Activated naive CD4-positive, alpha-beta T cell treated with anti-CD3 and anti-CD28 coated beads for 36 hours (primary cell): Measurements from ENCODE around the gene HSD17B1. TPM values are rescaled to one million over a fixed set of nuclear protein-coding genes. Genes with fewer than 3 reads are reported as not detected.

Experiments
- CTCF ChIA-PET: fragments of 350-600 bp; sonication (Branson Sonifier 250); formaldehyde crosslinking; loops from one replicate; lab custom pipeline; 2021; ENCODE audit warnings: antibody characterized with exemption; lab: Charles Lee
- DNase-seq: peaks from one replicate; pipeline ENCODE4 v3.0.0-alpha.2; 2020
- H3K27ac Mint-ChIP-seq: one replicate; pipeline ENCODE4 v1.8.0; 2021; ENCODE audit warnings: mild to moderate bottlenecking, mixed read lengths
- H3K27me3 Mint-ChIP-seq: one replicate; pipeline ENCODE4 v1.8.0; 2021; ENCODE audit warnings: low read depth, mixed read lengths
- H3K36me3 Mint-ChIP-seq: one replicate; pipeline ENCODE4 v1.8.0; 2021; ENCODE audit warnings: low read depth, mixed read lengths
- H3K4me1 Mint-ChIP-seq: one replicate; pipeline ENCODE4 v1.8.0; 2021; ENCODE audit warnings: low read depth, mixed read lengths
- H3K4me3 Mint-ChIP-seq: one replicate; pipeline ENCODE4 v1.8.0; 2021; ENCODE audit warnings: mild to moderate bottlenecking, moderate library complexity, mixed read lengths
- H3K9me3 Mint-ChIP-seq: one replicate; pipeline ENCODE4 v1.8.0; 2021; ENCODE audit warnings: mixed read lengths
- intact Hi-C: fragments of 100-400 bp; cut with micrococcal nuclease; formaldehyde crosslinking; loops from one replicate; pipeline ENCODE4 v1.15.1; 2023
- total RNA-seq, 2 experiments: library from RNA; stranded (reverse); gene quantifications; one replicate each; pipeline ENCODE4 v1.2.3, GENCODE V29; 2021

Gene HSD17B1
- total RNA-seq, 2 experiments from 2014 or later, result 0.26 to 0.67 TPM

DNA sequence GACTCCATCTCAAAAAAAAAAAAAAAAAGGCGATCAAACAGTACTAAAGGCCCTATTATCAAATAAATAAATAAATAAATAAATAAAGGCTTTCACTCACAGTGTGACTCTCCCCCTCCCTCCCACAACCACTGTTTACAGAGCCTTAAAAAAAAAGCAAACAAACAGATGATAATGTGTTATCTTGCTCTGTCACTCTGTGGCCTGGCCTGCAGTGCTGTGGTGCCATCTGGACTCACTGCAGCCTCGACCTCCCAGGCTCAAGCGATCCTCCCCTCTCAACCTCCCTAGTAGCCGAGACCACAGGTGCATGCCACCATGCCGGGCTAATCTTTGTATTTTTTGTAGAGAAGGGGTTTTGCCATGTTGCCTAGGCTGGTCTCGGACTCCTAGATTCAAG lies 24.8 kb upstream of the HSD17B1 start:
- Mint-ChIP-seq H3K27ac (no peak overlapping the region), H3K9me3 (no peaks in the 10 kb centered on the region), H3K36me3 (no peaks in the 10 kb centered on the region), H3K4me1 (peaks cover 32% of the 10 kb centered on the region), H3K4me3 (no peak overlapping the region), H3K27me3 (no peaks in the 10 kb centered on the region)
- CTCF ChIA-PET, result interaction anchor here (0.6 to 2.1 kb wide), 20 partner anchors 8 to 239 kb away, joined by 3 to 9 read pairs (median 4); partner anchors contain the start of genes CAVIN1, NAGLU and PSMC3IP
- intact Hi-C loops, result loop anchor here (1.0 to 10.0 kb wide), 4 partner anchors 11 to 413 kb away; partner anchors contain the start of genes DHX58 and KCNH4
- DNase-seq, result no peak

DNA sequence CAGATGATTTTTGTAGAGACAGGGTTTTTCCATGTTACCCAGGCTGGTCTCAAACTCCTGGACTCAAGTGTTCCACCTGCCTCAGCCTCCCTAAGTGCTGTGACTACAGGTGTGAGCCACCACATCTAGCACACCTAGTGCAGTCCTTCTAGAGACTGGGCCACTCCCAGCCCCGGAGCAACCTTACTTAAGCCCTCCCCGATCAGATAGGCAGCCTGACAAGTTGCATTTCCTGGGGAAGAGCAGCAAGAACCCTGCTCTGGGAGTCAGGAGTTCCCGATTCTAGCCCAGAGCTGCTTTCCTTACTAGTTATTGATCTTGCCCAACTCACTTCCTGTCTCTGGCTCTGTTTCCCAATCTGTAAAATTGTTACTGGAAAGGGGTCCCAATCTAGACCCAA lies 23.7 kb upstream of the HSD17B1 start:
- CTCF ChIA-PET, result interaction anchor here (1.0 kb wide), 1 partner anchor 114 kb away, joined by 3 read pairs; no protein-coding TSS in a partner anchor
- Mint-ChIP-seq H3K36me3 (no peaks in the 10 kb centered on the region), H3K4me1 (peaks cover 32% of the 10 kb centered on the region), H3K4me3 (no peak overlapping the region), H3K9me3 (no peaks in the 10 kb centered on the region), H3K27me3 (no peaks in the 10 kb centered on the region), H3K27ac (no peak overlapping the region)
- intact Hi-C loops, result loop anchor here (5.0 to 10.0 kb wide), 2 partner anchors 347 to 414 kb away; partner anchors contain the start of genes DHX58 and KCNH4
- no peak for DNase-seq

GRCh38 chr17:42530952-42531454 lies 21.7 kb upstream of the HSD17B1 start:
- DNase-seq, result no peak
- H3K27ac Mint-ChIP-seq, result no peak overlapping the region
- no peaks in the 10 kb centered on the region for H3K27me3 Mint-ChIP-seq
- intact Hi-C loops, result loop anchor here (5.0 kb wide), 1 partner anchor 146 kb away; the partner anchor contains the start of gene PLEKHH3
- H3K9me3 Mint-ChIP-seq, result no peaks in the 10 kb centered on the region
- no peaks in the 10 kb centered on the region for H3K36me3 Mint-ChIP-seq
- no peak overlapping the region for H3K4me3 Mint-ChIP-seq
- H3K4me1 Mint-ChIP-seq, result peaks cover 40% of the 10 kb centered on the region
- CTCF ChIA-PET, result interaction anchor here (0.6 to 2.3 kb wide), 7 partner anchors 10 to 405 kb away, joined by 3 to 7 read pairs (median 5); partner anchors contain the start of gene CAVIN1

DNA sequence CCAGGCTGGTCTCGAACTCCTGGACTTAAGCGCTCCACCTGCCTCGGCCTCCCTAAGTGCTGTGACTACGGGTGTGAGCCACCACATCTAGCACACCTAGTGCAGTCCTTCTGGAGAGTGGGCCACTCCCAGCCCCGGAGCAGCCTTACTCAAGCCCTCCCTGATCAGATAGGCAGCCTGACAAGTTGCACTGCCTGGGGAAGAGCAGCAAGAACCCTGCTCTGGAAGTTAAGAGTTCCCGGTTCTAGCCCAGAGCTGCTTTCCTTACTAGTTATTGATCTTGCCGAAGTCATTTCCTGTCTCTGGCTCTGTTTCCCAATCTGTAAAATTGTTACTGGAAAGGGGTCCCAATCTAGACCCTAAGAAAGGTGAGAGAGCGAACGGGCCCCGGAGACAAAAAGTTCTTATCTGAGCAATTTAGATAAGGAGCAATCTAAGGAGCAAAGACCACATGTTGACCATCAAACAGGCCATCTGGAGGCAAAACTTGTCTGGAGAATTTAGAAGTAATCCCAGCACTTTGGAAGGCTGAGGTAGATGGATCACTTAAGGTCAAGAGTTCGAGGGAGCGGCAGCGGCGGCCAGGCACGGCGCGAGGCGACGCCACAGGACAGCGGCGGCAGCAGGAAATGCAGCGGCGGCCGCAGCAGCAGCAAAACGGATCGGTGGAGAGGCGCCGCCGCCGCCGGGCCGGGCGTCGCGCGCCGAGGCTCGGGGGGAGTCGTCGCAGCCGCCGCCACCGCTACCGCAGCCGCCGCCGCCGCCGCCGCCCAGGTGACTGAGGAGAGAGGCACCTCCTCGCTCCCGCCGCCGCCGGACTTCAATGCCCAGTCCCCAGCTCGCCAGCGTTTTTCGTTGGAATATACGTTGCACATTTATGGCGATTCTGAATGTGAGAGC lies 21.0 kb upstream of the HSD17B1 start:
- peak overlapping the region; percentile 75 for H3K4me3 Mint-ChIP-seq
- CTCF ChIA-PET, result interaction anchor here (0.5 to 2.3 kb wide), 4 partner anchors 12 to 820 kb away, joined by 4 to 7 read pairs (median 6); no protein-coding TSS in a partner anchor

GRCh38 chr17:42535155-42536047 lies 17.3 kb upstream of the HSD17B1 start:
- peaks cover 44% of the 10 kb centered on the region for H3K4me1 Mint-ChIP-seq
- peak overlapping the region; percentile 88 for H3K4me3 Mint-ChIP-seq
- intact Hi-C loops, result no loop called here
- H3K36me3 Mint-ChIP-seq, result peaks cover 11% of the 10 kb centered on the region
- no peak for DNase-seq
- no peaks in the 10 kb centered on the region for H3K27me3 Mint-ChIP-seq
- H3K9me3 Mint-ChIP-seq, result no peaks in the 10 kb centered on the region
- CTCF ChIA-PET, result interaction anchor here (0.7 to 2.1 kb wide), 7 partner anchors 8 to 570 kb away, joined by 3 to 7 read pairs (median 3); partner anchors contain the start of gene PLEKHH3
- peak overlapping the region; percentile 85 for H3K27ac Mint-ChIP-seq

More for the DNA sequence above, 21.0 kb upstream of the HSD17B1 start:
- no peak overlapping the region for H3K27ac Mint-ChIP-seq
- intact Hi-C loops, result loop anchor here (5.0 kb wide), 1 partner anchor 146 kb away; the partner anchor contains the start of gene PLEKHH3
- DNase-seq, result peak; percentile 55
- H3K27me3 Mint-ChIP-seq, result no peaks in the 10 kb centered on the region
- no peaks in the 10 kb centered on the region for H3K36me3 Mint-ChIP-seq
- no peaks in the 10 kb centered on the region for H3K9me3 Mint-ChIP-seq
- H3K4me1 Mint-ChIP-seq, result peaks cover 42% of the 10 kb centered on the region

GRCh38 chr17:42536048-42536371 lies 16.7 kb upstream of the HSD17B1 start, which contains the start of gene NAGLU:
Gene NAGLU (plus strand): TSS chr17:42536241. CDS start chr17:42536273, 32 bp downstream.
- DNase-seq, result peak; percentile 88
- intact Hi-C loops, result no loop called here
- peak within 1 kb of the TSS; percentile 85 for H3K27ac Mint-ChIP-seq
- H3K36me3 Mint-ChIP-seq, result peaks cover 12% of the 10 kb centered on the region
- H3K9me3 Mint-ChIP-seq, result no peaks in the 10 kb centered on the region
- H3K4me1 Mint-ChIP-seq, result peaks cover 44% of the 10 kb centered on the region
- CTCF ChIA-PET, result interaction anchor here (0.7 to 2.1 kb wide), 8 partner anchors 9 to 571 kb away, joined by 3 to 7 read pairs (median 3); partner anchors contain the start of gene PLEKHH3
- H3K27me3 Mint-ChIP-seq, result no peaks in the 10 kb centered on the region
- H3K4me3 Mint-ChIP-seq, result peak within 1 kb of the TSS; percentile 88

- Mint-ChIP-seq H3K4me3 (peak overlapping the region; percentile 85), H3K4me1 (peaks cover 44% of the 10 kb centered on the region), H3K27ac (peak overlapping the region; percentile 74), H3K9me3 (no peaks in the 10 kb centered on the region), H3K36me3 (peaks cover 12% of the 10 kb centered on the region), H3K27me3 (no peaks in the 10 kb centered on the region)
- intact Hi-C loops, result no loop called here
- peak; percentile 80 for DNase-seq
- CTCF ChIA-PET, result interaction anchor here (0.6 to 2.1 kb wide), 10 partner anchors 9 to 571 kb away, joined by 3 to 7 read pairs (median 3); partner anchors contain the start of gene PLEKHH3
Measured at GRCh38 chr17:42536372-42537155, 16.2 kb upstream of the HSD17B1 start.

DNA sequence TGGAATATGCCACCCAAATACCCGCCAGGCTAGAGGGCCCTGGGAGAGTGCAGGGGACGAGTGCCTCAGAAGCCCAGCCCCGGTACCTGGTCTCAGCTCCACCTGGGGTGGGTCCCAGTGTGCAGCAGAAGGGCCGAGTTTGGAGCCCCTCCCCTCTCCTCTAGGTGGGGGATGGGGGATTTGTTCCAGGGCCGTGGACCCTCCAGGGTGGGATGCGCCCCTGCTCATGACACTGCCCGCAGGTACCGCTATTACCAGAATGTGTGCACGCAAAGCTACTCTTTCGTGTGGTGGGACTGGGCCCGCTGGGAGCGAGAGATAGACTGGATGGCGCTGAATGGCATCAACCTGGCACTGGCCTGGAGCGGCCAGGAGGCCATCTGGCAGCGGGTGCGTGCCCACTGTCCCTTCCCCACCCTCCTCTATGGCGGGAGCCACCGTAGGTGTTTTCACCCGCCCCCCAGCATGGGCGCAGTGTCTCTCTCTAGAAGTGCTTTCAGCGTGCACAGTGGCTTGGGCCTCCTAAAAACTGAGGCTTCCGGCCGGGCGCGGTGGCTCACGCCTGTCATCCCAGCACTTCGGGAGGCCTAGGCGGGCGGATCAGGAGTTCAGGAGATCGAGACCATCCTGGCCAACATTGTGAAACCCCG lies 15.4 kb upstream of the HSD17B1 start:
- intact Hi-C loops, result no loop called here
- CTCF ChIA-PET, result interaction anchor here (0.6 to 2.1 kb wide), 5 partner anchors 10 to 62 kb away, joined by 3 to 7 read pairs (median 3); no protein-coding TSS in a partner anchor
- H3K27me3 Mint-ChIP-seq, result no peaks in the 10 kb centered on the region
- DNase-seq, result no peak
- H3K4me1 Mint-ChIP-seq, result peaks cover 42% of the 10 kb centered on the region
- peaks cover 12% of the 10 kb centered on the region for H3K36me3 Mint-ChIP-seq
- H3K9me3 Mint-ChIP-seq, result no peaks in the 10 kb centered on the region
- no peak overlapping the region for H3K27ac Mint-ChIP-seq
- peak overlapping the region; percentile 85 for H3K4me3 Mint-ChIP-seq

GRCh38 chr17:42537826-42538451 lies 14.8 kb upstream of the HSD17B1 start:
- H3K9me3 Mint-ChIP-seq, result no peaks in the 10 kb centered on the region
- peak overlapping the region; percentile 32 for H3K27ac Mint-ChIP-seq
- H3K36me3 Mint-ChIP-seq, result peaks cover 14% of the 10 kb centered on the region
- H3K4me3 Mint-ChIP-seq, result peak overlapping the region; percentile 85
- DNase-seq, result no peak
- intact Hi-C loops, result no loop called here
- no peaks in the 10 kb centered on the region for H3K27me3 Mint-ChIP-seq
- H3K4me1 Mint-ChIP-seq, result peaks cover 42% of the 10 kb centered on the region
- CTCF ChIA-PET, result interaction anchor here (0.9 kb wide), 1 partner anchor 11 kb away, joined by 5 read pairs; no protein-coding TSS in a partner anchor

GRCh38 chr17:42538482-42538881 lies 14.2 kb upstream of the HSD17B1 start:
- CTCF ChIA-PET, result interaction anchor here (0.5 to 0.9 kb wide), 2 partner anchors 11 to 201 kb away, joined by 3 to 4 read pairs; no protein-coding TSS in a partner anchor
- no peak for DNase-seq
- H3K4me3 Mint-ChIP-seq, result no peak overlapping the region
- H3K4me1 Mint-ChIP-seq, result peaks cover 42% of the 10 kb centered on the region
- peaks cover 14% of the 10 kb centered on the region for H3K36me3 Mint-ChIP-seq
- no peaks in the 10 kb centered on the region for H3K9me3 Mint-ChIP-seq
- intact Hi-C loops, result no loop called here
- no peaks in the 10 kb centered on the region for H3K27me3 Mint-ChIP-seq
- no peak overlapping the region for H3K27ac Mint-ChIP-seq
